ENCODE results near the gene SNIP1. TPM values are rescaled to one million over a fixed set of nuclear protein-coding genes. Genes with fewer than 3 reads are reported as not detected.

The SNIP1 gene
- total RNA-seq, 6 experiments from 2014 or later, result 6.2 to 10.6 (median 8.8) TPM

GRCh38 chr1:37553598-37553926, 531 bp downstream of the SNIP1 start:
- 1% methylated on average over 8 of the region's 11 CpGs for WGBS (ENCODE audit: insufficient coverage, low coverage, low lambda C conversion rate, missing lambda C conversion rate)
- Histone ChIP-seq H3K9me3 (no peaks in the 10 kb centered on the region), H3K36me3 (peaks cover 0 to 13% (median 5%) of the 10 kb centered on the region in 4 donors), H3K27ac (peak overlapping the region; percentile 78 to 86 (median 83)), H3K27me3 (no peaks in the 10 kb centered on the region), H3K4me3 (peak overlapping the region; percentile 88 to 100 (median 99)), H3K4me1 (peaks cover 0 to 15% (median 5%) of the 10 kb centered on the region in 4 donors)
- DNase-seq, result no peak
- no peak for TF ChIP-seq POLR2A (IDR thresholded peaks at IDR 0.05)
- TF ChIP-seq, protein P1, sequence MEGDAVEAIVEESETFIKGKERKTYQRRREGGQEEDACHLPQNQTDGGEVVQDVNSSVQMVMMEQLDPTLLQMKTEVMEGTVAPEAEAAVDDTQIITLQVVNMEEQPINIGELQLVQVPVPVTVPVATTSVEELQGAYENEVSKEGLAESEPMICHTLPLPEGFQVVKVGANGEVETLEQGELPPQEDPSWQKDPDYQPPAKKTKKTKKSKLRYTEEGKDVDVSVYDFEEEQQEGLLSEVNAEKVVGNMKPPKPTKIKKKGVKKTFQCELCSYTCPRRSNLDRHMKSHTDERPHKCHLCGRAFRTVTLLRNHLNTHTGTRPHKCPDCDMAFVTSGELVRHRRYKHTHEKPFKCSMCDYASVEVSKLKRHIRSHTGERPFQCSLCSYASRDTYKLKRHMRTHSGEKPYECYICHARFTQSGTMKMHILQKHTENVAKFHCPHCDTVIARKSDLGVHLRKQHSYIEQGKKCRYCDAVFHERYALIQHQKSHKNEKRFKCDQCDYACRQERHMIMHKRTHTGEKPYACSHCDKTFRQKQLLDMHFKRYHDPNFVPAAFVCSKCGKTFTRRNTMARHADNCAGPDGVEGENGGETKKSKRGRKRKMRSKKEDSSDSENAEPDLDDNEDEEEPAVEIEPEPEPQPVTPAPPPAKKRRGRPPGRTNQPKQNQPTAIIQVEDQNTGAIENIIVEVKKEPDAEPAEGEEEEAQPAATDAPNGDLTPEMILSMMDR (IDR thresholded peaks at IDR 0.05), result no peak
- no peak for ATAC-seq
- intact Hi-C loops (cut with DNase I), result no loop called here

DNA sequence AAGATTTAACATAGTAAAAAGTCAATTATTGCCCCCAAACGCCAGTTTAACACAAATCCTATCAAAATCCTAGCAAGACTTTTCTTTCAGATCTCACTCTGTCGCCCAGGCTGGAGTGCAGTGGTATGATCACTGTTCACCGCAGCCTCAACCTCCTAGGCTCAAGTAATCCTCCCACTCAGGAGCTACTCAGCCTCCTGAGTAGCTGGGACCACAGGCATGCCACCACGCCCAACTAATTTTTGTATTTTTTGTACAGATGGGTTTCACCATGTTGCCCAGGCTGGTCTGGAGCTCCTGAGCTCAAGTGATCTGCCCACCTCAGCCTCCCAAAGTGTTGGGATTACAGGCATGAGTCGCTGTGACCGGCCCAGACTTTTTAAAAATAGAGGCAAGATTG, 4.8 kb downstream of the SNIP1 start:
- peaks cover 0 to 11% (median 4%) of the 10 kb centered on the region in 4 donors for H3K4me1 ChIP-seq
- H3K9me3 ChIP-seq, result no peaks in the 10 kb centered on the region
- 94% methylated on average over 5 of the region's 6 CpGs for WGBS (ENCODE audit: insufficient coverage, low coverage, low lambda C conversion rate, missing lambda C conversion rate)
- intact Hi-C loops (cut with DNase I), result no loop called here
- peaks cover 0 to 46% (median 12%) of the 10 kb centered on the region in 4 donors for H3K36me3 ChIP-seq
- DNase-seq (no peak), ATAC-seq (no peak)
- no peak overlapping the region for H3K27ac ChIP-seq
- TF ChIP-seq, protein P1 (IDR thresholded peaks at IDR 0.05), result no peak
- no peak for TF ChIP-seq POLR2A (IDR thresholded peaks at IDR 0.05)
- H3K27me3 ChIP-seq, result no peaks in the 10 kb centered on the region
- no peak overlapping the region for H3K4me3 ChIP-seq

- Histone ChIP-seq H3K27ac (no peak overlapping the region), H3K36me3 (peaks cover 0 to 50% (median 10%) of the 10 kb centered on the region in 4 donors), H3K27me3 (no peaks in the 10 kb centered on the region), H3K9me3 (no peaks in the 10 kb centered on the region), H3K4me1 (no peaks in the 10 kb centered on the region), H3K4me3 (no peak overlapping the region)
- TF ChIP-seq, protein P1 (IDR thresholded peaks at IDR 0.05), result no peak
- no peak for TF ChIP-seq POLR2A (IDR thresholded peaks at IDR 0.05)
- intact Hi-C loops (cut with DNase I), result no loop called here
- 44% methylated on average over 3 of the region's 5 CpGs for WGBS (ENCODE audit: insufficient coverage, low coverage, low lambda C conversion rate, missing lambda C conversion rate)
- DNase-seq (no peak), ATAC-seq (no peak)
Measured at GRCh38 chr1:37545019-37545418, 9.1 kb downstream of the SNIP1 start.

- Histone ChIP-seq H3K9me3 (no peaks in the 10 kb centered on the region), H3K4me3 (no peak overlapping the region), H3K27ac (no peak overlapping the region), H3K27me3 (no peaks in the 10 kb centered on the region), H3K4me1 (no peaks in the 10 kb centered on the region), H3K36me3 (peaks cover 0 to 52% (median 12%) of the 10 kb centered on the region in 4 donors)
- intact Hi-C loops (cut with DNase I), result no loop called here
- TF ChIP-seq, protein P1 (IDR thresholded peaks at IDR 0.05), result no peak
- no peak for TF ChIP-seq POLR2A (IDR thresholded peaks at IDR 0.05)
- DNase-seq (no peak), ATAC-seq (peak in 1 of 4 donors; percentile 25)
- WGBS (ENCODE audit: insufficient coverage, low coverage, low lambda C conversion rate, missing lambda C conversion rate), result 97% methylated on average over 7 of the region's 21 CpGs
Measured at GRCh38 chr1:37544530-37544929, 9.6 kb downstream of the SNIP1 start.
